CD4-positive, alpha-beta T cell treated with Interleukin-6 for 4 hours (primary cell): Measurements from ENCODE around the gene ANGPTL2.

Experiments used
- DNase-seq: peaks from one replicate; pipeline ENCODE4 v3.0.0-alpha.2; 2020; ENCODE audit warnings: mixed read lengths

The ANGPTL2 gene

DNA sequence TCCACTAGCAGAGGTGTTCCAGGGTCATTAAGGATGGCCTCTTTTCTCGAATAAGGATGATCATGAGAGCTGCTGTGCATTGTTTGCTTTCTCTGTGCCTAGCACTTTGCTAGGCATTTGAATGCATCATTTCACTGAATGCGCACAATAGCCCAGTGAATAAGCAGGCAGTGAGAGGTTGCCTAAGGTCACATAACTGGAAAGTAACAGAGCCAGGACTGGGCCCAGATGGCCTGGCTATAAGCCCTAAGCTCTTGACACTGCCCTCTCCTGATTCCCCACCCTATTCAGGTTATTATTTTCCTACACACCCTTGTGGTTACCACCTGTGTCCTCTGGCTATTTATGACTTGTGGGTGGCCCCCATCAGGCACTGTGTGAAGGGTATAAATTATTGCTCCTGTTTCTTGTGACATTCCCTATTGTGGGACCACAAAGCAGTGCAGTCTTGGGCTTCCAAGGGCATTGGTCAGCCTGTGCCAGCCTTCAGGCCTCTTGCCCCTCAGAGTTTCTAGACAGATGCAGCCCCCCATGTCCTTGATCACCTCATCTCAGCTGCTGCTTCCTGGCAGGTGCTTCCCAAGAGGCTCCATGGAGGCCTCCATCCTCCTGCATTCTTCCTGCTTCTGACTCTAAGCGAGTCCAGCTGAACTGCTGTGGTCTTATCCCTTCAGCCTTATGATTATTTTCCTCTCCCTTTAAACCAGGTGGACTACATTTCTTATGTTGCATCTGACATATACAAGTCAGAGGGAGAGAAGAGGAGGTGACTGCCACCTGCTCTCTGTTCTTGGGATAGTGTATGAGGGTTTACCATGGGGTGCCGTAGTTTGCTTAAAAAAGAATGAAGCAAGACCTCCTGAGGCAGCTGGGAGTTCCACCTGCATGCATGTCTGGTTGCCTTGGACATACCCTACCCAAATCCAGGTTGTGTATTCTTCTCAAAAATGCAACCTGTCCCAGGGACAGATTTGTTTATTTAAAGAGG is 47.6 kb downstream of the ANGPTL2 start:
- no peak for DNase-seq

DNA sequence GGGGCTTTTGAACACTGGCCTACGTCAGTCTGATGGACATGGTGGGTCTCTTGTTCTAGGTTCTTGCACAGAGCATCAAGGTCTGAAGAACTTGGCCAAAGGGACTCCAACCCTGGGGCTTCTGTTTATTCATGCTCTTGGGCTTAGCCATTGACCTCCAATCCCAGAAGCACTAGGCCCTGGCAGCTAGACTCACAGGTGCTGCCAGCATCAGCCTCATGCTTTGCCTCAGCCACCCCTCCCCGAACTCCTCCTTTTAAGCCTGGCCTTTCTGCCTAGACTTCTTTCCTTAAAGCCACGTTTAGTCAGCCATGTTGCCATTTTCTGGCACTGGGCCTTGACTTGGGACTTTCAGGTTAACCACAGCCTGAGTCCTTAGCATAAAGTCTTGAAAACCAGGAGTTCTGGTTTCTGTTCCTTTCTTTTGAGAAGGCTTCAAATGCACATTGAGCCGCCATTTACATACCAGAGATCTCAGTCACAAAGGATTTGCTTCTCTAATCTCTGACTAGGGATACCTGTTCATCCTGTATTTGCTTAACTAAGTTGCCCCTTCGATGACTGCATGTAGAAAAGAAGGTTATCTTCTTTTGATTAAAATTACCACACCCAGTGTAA is 54.7 kb downstream of the ANGPTL2 start:
- DNase-seq = no peak

DNA sequence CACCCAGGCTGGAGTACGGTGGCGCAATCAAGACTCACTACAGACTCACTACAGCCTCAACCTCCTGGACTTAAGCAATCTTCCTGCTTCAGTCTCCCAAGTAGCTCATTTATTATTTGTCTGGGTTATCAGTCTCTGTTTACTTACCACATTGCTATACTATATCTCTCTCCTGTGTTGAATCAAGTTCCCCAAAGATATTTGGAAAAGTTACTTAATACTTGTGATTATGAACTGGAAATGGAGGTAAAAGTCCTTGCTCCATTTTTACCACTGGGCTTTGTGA is 55.6 kb downstream of the ANGPTL2 start:
- DNase-seq = no peak

DNA sequence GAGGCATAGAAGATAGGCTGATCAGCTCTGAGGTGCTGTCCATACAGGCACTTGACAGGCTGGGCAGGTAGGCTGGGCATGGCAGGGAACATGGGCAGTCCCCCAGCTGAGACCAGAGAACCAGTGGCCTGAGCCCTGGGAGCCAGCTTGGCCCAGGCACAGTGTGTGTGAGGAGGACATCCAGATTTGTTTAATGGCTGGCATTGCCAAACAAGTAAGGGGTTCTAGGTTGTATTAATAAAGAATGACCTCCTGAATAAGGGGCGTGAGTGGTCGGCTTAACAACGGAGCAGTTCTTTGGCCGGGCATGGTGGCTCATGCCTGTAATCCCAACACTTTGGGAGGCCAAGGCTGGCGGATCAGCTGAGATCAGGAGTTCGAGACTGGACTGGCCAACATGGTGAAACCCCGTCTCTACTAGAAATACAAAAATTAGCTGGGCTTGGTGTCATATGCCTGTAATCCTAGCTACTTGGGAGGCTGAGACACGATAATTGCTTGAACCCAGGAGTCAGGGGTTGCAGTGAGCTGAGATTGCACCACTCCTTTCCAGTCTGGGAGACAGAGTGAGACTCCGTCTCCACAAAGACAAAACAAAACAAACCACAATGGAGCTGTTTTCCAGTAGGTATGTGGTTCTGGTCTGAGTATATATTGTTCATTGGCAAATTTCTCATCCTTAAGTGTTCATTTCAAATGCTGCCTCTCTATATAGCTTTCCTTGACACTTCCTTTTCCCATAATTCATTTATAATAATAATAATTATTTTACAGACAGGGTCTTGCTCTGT is 56.2 kb downstream of the ANGPTL2 start:
- no peak for DNase-seq

DNA sequence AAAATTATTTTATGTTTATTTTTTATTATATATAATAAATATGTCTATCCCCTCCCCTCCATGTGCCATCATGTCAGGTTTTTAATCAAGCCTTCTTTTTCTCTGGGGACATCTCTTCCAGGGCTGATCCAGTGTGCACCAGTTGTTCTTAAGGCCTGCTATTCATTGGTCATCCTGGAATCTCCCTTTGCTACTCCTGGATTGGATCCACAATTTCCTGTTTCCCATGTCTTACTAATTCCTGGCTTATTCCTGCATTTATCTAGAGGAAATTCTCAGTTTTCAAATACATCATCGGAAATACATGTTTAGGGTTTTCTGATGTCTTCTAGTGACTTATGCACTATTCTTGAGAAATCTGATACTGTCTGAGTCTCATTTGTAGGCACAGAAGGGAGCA is 56.8 kb downstream of the ANGPTL2 start:
- DNase-seq = no peak

DNA sequence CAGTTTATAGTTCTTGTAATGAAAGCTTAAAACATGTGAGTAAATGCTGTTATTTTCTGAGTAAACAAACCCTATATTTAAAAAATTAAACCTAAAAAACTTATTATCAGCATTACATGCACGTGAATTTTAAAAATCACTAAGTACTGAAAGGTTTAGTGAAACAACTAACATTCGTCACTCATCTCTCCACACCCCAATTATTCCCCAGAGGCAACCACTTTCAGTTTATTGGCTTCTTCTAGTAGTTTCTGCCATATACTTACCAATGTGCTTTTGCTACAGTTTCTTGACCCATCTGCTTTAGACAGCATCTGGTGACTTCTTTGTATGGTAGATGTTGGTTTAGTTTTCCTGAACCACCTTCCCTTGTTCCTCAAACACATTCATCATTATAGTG is 58.1 kb downstream of the ANGPTL2 start:
- DNase-seq = no peak

DNA sequence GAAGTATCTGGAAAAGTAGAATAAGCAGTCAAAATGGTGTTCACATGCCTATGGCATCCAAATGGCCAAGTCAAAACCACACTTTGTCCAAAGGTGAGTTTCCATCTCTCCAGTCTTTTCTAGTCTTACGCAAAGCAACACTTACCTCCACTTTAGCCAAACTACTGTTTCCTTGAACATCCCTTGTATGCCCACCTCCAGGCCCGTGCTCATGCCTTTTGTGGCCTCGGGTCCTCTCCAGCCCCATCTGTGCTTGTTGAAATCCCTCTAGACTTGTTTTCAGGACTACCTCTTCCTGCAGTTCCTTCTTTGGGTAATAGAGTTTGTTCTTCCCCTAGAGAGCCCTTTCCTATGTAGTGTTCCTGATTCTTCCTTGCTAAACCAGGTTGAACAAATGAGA is 61.0 kb downstream of the ANGPTL2 start:
- no peak for DNase-seq

DNA sequence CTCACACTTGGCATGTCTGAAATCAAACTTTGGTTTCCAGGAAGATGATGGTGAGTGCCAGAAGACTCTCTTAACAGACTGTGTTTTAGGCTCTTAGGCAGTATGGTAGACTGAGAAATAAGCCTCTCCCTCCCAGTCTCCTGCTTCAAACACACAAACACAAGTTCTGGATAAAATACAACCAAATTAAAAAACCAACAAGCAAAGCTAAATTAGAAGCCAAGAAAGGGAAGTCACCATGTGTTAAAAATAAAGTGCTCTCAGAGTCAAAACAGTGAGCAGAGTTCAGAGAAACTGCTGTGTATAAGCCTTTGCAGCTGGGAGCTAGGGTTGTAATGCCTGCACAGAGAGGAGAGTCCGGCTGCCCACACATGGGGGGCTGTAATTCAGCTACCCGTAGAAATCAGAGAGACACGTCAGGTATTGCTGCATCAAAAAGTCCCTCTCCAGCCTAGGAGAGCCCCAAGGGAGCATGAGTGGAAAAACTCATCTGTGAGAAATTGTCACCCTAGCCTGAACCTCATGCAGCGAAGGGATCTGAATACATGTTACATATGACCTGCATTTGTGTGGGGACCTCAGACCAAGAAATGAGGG is 62.6 kb downstream of the ANGPTL2 start:
- DNase-seq = no peak

DNA sequence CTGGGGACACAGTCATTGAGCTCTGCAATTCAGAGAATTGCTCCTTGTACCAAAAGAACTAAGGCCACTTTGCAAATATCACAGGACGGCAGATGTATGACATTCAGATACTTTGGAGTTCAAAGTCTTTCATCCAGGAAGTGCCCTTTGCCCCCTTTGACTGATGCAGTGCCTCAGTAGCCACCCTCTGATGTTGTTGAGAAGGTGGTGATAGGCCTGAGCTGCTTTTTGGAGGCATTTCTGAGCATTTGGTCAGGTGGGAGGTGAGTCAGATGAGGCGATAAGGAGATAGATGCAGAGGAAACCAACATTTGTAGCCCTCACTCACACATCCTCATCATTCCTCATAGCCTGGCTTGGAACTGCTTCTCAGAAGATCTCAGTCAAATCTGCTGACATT is 63.4 kb downstream of the ANGPTL2 start:
- no peak for DNase-seq

DNA sequence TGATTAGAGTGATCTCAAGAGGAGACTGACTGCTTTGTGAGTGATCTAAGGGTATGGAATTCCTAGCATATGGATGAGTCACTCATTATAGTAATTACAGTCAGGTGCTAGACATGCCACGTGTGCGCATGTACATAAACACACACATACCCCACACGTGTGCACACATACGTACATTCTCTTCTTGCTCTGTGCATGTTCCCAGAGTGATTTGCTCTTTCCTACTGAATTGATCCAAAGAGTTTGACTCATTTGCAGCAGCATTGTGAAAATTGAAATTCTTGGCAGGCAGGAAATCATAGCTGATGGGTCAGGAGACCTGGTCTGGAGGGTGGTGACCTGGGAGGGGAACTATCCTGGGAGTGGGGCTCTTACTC is 63.8 kb downstream of the ANGPTL2 start:
- DNase-seq = no peak

DNA sequence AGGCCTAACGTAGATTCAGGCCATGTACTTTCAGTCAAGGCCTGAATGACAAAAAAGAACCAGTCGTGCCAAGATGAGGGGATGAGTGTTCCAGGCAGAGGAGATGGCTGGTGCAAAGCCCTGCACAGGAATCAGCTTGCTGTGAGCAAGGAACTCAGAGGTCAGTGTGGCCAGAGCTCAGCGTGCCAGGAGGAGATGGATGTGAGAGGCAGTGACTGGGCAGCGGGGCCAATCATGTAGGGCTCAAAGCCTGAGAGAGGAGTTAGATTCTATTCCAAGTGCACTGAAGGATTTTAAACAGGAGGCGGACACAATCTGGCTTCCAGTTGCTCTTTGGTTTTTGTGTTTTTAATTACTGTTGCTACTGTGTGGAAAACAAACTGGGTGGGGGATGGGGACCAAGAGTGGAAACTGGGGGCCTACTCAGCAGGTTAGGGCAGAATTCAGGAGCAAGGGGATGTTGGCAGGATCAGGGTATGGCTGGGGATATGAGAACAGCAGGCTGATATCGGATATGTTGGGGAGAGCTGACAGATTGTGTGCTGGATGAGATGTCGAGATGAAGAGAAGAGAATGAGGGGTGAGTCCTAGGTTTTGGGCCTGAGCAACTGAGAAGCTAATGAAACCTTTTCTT is 64.3 kb downstream of the ANGPTL2 start:
- DNase-seq = no peak

DNA sequence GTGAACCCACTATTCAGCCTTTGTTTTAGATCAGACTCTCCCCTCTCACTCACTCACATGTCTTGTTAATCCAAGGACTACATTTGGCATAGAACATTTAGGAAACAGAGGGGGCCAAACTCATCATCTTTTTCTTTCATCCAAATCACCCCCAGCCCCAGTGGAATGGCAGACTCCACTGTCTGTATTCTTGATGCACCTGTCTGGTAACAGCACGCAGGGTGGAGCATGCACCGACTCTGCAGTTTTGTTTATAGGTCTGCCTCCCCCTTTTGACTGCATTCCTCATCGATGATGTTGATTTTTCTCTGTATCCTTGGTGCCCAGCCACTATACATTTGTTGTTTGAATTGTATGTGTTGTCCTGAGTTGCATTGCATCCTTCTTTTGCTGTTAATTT is 66.0 kb downstream of the ANGPTL2 start:
- DNase-seq = no peak

DNA sequence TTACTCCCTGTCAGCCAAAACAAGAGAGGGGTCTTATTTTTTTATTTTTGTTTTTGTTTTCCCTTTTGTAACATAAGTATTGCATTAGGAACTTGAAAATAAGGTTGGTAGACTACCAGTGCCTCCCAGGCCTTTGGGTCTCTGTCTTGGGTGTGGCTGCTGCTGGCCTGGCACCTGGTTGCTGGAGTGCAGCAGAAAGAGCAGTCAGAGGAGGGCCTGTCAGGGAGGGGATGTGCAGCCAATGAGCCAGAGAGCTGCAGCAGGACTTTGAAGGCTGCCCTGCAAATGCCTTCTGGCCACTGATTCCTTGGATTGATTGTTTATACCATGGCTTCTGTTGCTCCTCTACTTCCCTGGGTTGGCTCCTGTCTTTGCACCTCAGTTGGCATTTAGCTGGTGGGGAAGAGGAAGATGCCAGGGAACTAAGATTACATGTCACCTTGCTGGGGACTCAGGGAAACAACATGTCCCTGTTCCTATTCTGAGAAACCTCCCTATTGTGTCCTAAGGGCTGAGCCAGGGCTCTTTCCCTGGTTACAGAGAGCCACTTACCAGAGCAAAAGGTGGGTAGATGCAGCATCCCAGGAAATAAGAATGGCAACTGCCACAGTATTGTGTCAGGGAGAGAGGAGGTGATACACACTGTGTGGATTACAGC is 66.6 kb downstream of the ANGPTL2 start:
- DNase-seq = no peak

DNA sequence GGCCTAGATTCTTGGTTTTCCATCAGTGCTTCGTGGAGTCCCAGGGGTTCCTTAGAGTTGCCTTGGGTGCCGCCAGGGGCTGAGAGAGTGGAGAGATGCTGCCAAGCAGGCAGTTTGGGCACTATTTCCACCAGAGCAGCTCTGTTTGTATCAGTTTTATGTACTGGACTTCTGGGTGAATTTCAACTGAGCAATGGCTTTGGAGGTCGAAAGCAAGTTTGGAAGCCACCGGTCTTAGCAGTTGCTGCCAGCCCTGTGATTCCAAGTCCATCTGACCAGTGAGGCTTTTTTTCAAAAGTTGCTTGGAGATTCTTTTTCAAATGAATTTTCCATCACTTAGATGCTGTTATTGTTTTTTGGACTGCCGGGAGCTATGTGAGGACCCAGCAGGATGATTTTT is 68.5 kb downstream of the ANGPTL2 start:
- no peak for DNase-seq

DNA sequence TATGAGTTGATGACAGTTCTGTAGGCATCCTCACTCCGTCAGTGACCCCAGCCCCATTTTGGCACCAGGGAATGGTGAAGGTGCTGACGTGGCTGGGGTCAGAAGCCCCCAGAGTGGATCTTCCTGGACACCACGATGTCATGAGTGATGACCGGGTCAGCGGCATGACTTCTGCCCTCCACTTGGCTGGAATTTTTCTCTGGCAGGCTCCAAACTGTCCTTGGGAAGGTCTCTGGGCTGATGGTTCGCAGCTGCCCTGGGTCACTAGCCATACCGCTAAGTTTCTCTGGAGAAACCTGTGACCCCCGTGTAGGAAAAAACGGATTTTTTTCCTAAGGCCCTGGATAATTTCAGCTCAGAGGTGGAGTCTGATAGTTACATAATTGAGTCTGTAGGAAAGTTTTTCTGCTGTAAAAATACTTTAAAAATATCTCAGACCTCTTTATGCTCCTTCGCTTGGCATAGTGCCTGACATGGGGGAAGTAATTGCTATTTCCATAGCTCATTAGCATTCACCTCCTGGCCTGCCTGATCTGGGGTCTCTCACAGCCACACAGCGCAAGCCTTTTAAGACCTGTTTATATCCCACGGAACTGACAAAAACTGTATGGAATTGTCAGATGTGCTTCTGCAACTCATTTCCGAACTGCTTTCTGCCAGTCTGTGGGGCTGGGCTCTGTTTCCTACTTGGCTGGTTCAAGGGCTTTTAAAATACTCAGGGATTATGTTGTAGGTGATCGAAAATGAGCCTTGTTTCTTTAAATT is 69.2 kb downstream of the ANGPTL2 start:
- no peak for DNase-seq

DNA sequence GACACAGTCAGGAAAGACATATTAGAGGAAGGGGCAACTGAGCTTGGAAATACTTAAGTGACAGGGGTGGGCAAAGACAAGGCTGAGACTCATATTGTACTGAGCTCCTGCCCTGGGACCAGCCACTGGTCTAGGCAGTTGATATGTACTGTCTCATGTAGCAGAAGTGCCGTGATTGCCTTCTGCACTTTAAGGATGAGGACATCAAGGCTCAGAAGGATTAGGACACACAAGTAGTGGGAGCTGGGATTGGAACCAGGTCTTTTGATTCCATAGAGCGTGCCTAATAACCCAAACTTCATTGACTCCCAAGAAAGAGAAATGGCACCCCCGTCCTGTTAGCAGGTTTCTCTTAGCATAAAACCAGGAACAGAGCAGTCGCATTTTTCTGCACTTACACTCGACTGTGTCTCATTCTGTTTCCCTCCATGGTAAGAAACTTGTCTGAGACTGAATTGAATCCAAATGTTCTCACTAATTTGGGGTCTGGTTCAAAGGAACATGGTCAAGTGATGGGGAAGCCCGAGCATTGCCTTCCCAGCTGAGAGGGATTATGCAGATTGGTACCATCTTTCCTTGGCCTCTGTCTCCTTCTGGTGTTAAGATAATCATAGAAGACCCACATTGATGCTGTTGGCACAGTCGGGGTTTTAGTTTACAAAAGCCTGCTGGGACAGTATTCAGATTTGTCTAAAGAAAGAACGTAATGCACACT is 70.4 kb downstream of the ANGPTL2 start:
- DNase-seq = no peak

DNA sequence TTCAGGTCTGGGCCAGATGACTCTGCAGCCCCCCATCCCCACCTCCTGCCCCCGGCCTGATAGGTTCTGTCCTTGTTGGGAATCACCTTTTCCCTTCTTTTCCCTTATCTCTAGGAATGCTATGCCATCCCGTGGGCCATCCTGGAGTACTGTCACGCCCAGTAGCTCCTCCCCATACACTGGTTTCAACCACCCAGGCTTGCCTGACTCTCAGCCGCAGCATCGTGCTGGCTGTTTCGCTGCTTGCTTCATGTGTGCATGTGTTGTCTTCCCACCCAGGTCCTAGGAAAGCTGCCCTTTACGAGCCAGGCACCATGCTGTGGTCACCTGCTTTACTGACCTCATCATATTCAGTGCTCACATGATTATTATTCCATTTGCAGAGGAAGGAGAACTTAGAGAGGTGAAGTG is 71.8 kb downstream of the ANGPTL2 start:
- DNase-seq = no peak

DNA sequence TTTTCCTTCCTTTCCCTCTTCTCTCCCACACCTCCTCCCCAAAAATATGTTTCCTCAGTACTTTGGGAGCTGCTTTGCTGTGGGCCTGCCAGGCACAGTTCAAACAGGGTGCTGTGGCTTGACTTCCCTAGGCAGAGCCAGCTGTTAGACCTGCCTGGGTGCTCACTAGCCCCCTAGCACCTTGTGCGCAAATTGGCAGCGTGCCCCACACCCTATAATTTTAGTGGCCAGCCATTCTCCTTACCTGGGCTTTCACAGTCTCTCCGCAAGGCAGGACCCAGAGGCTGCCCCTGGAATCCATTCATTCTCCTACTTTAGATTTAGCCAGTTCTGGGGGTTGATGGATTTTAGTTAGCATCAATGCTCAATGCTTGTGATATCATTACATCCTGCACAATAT is 72.3 kb downstream of the ANGPTL2 start:
- DNase-seq = no peak

DNA sequence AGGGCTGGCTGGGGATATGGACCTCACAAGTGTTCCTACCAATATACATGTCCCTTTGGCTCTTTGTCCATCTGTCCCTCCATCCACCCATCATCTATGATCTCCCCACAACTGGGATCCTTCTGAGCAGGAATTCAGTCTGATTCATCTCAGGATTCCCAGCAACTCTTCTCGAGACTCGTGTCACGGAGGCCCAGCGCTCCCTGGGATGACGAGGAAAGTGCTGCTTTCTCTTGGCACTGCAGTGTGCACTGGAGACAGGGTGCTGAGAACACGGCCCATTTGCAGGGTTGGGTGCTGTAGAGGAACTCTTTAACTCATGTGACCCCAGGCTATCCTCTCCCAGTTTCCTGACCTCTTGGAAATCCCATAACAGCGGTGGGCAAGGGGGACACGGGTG is 72.9 kb downstream of the ANGPTL2 start:
- DNase-seq = no peak

DNA sequence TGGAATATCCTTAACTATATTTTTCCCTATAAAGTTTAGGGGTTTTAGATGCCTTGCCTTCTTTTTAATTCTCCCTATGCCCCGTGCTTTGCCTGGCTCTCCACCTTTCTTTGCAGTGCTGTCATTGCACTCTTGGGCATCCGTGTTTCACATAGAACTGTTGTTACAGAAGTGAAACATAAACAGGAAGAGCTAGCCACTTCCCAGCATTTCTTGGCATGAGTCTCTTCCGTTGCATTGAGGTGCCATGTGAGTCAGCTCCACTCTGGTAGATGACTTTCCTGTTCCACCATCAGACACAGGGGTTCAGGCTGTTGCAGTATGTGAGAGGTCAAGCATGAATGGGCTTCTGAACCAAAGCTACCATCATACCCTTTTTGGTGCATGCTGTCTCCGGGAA is 73.4 kb downstream of the ANGPTL2 start:
- DNase-seq = peak; percentile 49

DNA sequence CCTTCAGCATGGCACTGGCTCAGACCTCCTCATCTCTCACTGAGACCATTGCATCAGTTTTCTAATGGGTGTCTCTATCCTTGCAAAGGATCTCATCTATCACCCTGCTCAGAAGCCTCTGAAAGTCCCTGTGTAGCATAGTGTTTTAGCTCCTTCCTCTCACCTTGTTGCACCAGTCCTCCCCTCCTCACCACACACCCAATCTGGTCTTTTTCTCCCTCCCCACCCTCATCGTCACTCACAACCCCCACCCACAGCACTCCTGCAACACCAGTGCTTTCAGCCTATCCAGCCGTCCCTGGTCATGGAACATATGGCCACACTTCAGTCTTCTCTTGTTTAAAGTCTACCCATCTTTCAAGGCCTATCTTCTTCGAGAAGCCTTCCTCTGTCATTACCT is 74.5 kb downstream of the ANGPTL2 start:
- no peak for DNase-seq
